ENCODE data around the gene TAS2R43.
"Not testable (repeated sequence)": the region's sequence is repeated elsewhere in the genome, so short reads cannot be mapped to it uniquely, and the experiment has no call there.

Gene TAS2R43

GRCh38 chr12:11092128-11092527 lies at the start of gene TAS2R43:
Gene TAS2R43 (minus strand): TSS chr12:11092313. CDS start chr12:11092229, 84 bp downstream.
- Histone ChIP-seq H3K4me3 (no peak within 1 kb of the TSS), H3K9ac (ENCODE audit: insufficient read length) (no peak within 1 kb of the TSS), H3K36me3 (ENCODE audit: insufficient read depth, low read length) (peaks cover 2% of the 10 kb centered on the region; the same call in 1 of the 2 replicates), H3K27ac (no peak within 1 kb of the TSS), H3K9me3 (ENCODE audit: low read depth, low read length) (no peaks in the 10 kb centered on the region)
- no peak for DNase-seq (ENCODE audit: low read depth, low spot score)
- TF ChIP-seq EZH2 (IDR thresholded peaks at IDR 0.05), result no peak
- TF ChIP-seq POLR2AphosphoS5 (IDR thresholded peaks at IDR 0.05; ENCODE audit: borderline replicate concordance, low read depth, low read length), result no peak
- no peak for TF ChIP-seq FOXP2 (optimal IDR thresholded peaks at IDR 0.05; ENCODE audit: control extremely low read depth, extremely low read length, insufficient read depth)

- no peaks in the 10 kb centered on the region for H3K9me3 ChIP-seq (ENCODE audit: low read depth, low read length)
- TF ChIP-seq FOXP2 (optimal IDR thresholded peaks at IDR 0.05; ENCODE audit: control extremely low read depth, extremely low read length, insufficient read depth), result no peak
- no peak for TF ChIP-seq EZH2 (IDR thresholded peaks at IDR 0.05)
- TF ChIP-seq POLR2AphosphoS5 (IDR thresholded peaks at IDR 0.05; ENCODE audit: borderline replicate concordance, low read depth, low read length), result no peak
- no peak overlapping the region for H3K27ac ChIP-seq
- no peak overlapping the region for H3K4me3 ChIP-seq
- H3K36me3 ChIP-seq (ENCODE audit: insufficient read depth, low read length), result peaks cover 13% of the 10 kb centered on the region; the same call in 1 of the 2 replicates
- DNase-seq (ENCODE audit: low read depth, low spot score), result no peak
- H3K9ac ChIP-seq (ENCODE audit: insufficient read length), result no peak overlapping the region
Measured at GRCh38 chr12:11136075-11136474, 44.0 kb upstream of the TAS2R43 start.

GRCh38 chr12:11134305-11134704 lies 42.2 kb upstream of the TAS2R43 start, which contains the start of gene TAS2R30:
Gene TAS2R30 (minus strand): TSS chr12:11134644. CDS start chr12:11134244, 400 bp downstream.
- TF ChIP-seq POLR2AphosphoS5 (IDR thresholded peaks at IDR 0.05; ENCODE audit: borderline replicate concordance, low read depth, low read length) (no peak), FOXP2 (optimal IDR thresholded peaks at IDR 0.05; ENCODE audit: control extremely low read depth, extremely low read length, insufficient read depth) (no peak), EZH2 (IDR thresholded peaks at IDR 0.05) (no peak)
- no peak within 1 kb of the TSS for H3K9ac ChIP-seq (ENCODE audit: insufficient read length)
- no peaks in the 10 kb centered on the region for H3K9me3 ChIP-seq (ENCODE audit: low read depth, low read length)
- peaks cover 5% of the 10 kb centered on the region; the same call in 1 of the 2 replicates for H3K36me3 ChIP-seq (ENCODE audit: insufficient read depth, low read length)
- no peak within 1 kb of the TSS for H3K4me3 ChIP-seq
- DNase-seq (ENCODE audit: low read depth, low spot score), result no peak
- H3K27ac ChIP-seq, result no peak within 1 kb of the TSS

- Histone ChIP-seq H3K9me3 (ENCODE audit: low read depth, low read length) (no peaks in the 10 kb centered on the region), H3K9ac (ENCODE audit: insufficient read length) (no peak overlapping the region), H3K27ac (no peak overlapping the region), H3K36me3 (ENCODE audit: insufficient read depth, low read length) (peaks cover 6% of the 10 kb centered on the region; the same call in 1 of the 2 replicates), H3K4me3 (no peak overlapping the region)
- DNase-seq (ENCODE audit: low read depth, low spot score), result no peak
- TF ChIP-seq EZH2 (IDR thresholded peaks at IDR 0.05) (no peak), FOXP2 (optimal IDR thresholded peaks at IDR 0.05; ENCODE audit: control extremely low read depth, extremely low read length, insufficient read depth) (no peak), POLR2AphosphoS5 (IDR thresholded peaks at IDR 0.05; ENCODE audit: borderline replicate concordance, low read depth, low read length) (no peak)
Measured at GRCh38 chr12:11133816-11134215, 41.7 kb upstream of the TAS2R43 start.

GRCh38 chr12:11133162-11133561 lies 41.0 kb upstream of the TAS2R43 start:
- Histone ChIP-seq H3K36me3 (ENCODE audit: insufficient read depth, low read length) (peaks cover 6% of the 10 kb centered on the region; the same call in 1 of the 2 replicates), H3K9ac (ENCODE audit: insufficient read length) (no peak overlapping the region), H3K4me3 (no peak overlapping the region), H3K27ac (no peak overlapping the region), H3K9me3 (ENCODE audit: low read depth, low read length) (no peaks in the 10 kb centered on the region)
- no peak for DNase-seq (ENCODE audit: low read depth, low spot score)
- TF ChIP-seq FOXP2 (optimal IDR thresholded peaks at IDR 0.05; ENCODE audit: control extremely low read depth, extremely low read length, insufficient read depth) (no peak), EZH2 (IDR thresholded peaks at IDR 0.05) (no peak), POLR2AphosphoS5 (IDR thresholded peaks at IDR 0.05; ENCODE audit: borderline replicate concordance, low read depth, low read length) (no peak)

- Histone ChIP-seq H3K27ac (no peak overlapping the region), H3K36me3 (ENCODE audit: insufficient read depth, low read length) (peaks cover 6% of the 10 kb centered on the region; the same call in 1 of the 2 replicates), H3K9ac (ENCODE audit: insufficient read length) (no peak overlapping the region), H3K4me3 (no peak overlapping the region), H3K9me3 (ENCODE audit: low read depth, low read length) (no peaks in the 10 kb centered on the region)
- no peak for TF ChIP-seq EZH2 (IDR thresholded peaks at IDR 0.05)
- TF ChIP-seq FOXP2 (optimal IDR thresholded peaks at IDR 0.05; ENCODE audit: control extremely low read depth, extremely low read length, insufficient read depth), result no peak
- TF ChIP-seq POLR2AphosphoS5 (IDR thresholded peaks at IDR 0.05; ENCODE audit: borderline replicate concordance, low read depth, low read length), result no peak
- DNase-seq (ENCODE audit: low read depth, low spot score), result no peak
Measured at GRCh38 chr12:11130999-11131398, 38.9 kb upstream of the TAS2R43 start.

GRCh38 chr12:11130382-11130781 lies 38.3 kb upstream of the TAS2R43 start:
- TF ChIP-seq FOXP2 (optimal IDR thresholded peaks at IDR 0.05; ENCODE audit: control extremely low read depth, extremely low read length, insufficient read depth) (no peak), EZH2 (IDR thresholded peaks at IDR 0.05) (no peak), POLR2AphosphoS5 (IDR thresholded peaks at IDR 0.05; ENCODE audit: borderline replicate concordance, low read depth, low read length) (no peak)
- DNase-seq (ENCODE audit: low read depth, low spot score), result no peak
- Histone ChIP-seq H3K27ac (no peak overlapping the region), H3K4me3 (no peak overlapping the region), H3K9me3 (ENCODE audit: low read depth, low read length) (no peaks in the 10 kb centered on the region), H3K9ac (ENCODE audit: insufficient read length) (no peak overlapping the region), H3K36me3 (ENCODE audit: insufficient read depth, low read length) (peaks cover 6% of the 10 kb centered on the region; the same call in 1 of the 2 replicates)

GRCh38 chr12:11114130-11114529 lies 22.0 kb upstream of the TAS2R43 start:
- H3K4me3 ChIP-seq; H3K9ac ChIP-seq (ENCODE audit: insufficient read length): not testable (repeated sequence)

GRCh38 chr12:11111213-11111612 lies 19.1 kb upstream of the TAS2R43 start:
- not testable (repeated sequence) for H3K9me3 ChIP-seq (ENCODE audit: low read depth, low read length); H3K4me3 ChIP-seq; DNase-seq (ENCODE audit: low read depth, low spot score); H3K9ac ChIP-seq (ENCODE audit: insufficient read length); H3K27ac ChIP-seq
- peaks cover 28% of the 10 kb centered on the region for H3K36me3 ChIP-seq (ENCODE audit: insufficient read depth, low read length)

More at GRCh38 chr12:11114130-11114529, 22.0 kb upstream of the TAS2R43 start:
- not testable (repeated sequence) for DNase-seq (ENCODE audit: low read depth, low spot score); H3K9me3 ChIP-seq (ENCODE audit: low read depth, low read length); H3K27ac ChIP-seq
- peaks cover 23% of the 10 kb centered on the region for H3K36me3 ChIP-seq (ENCODE audit: insufficient read depth, low read length)

Measured in SK-N-MC (cell line).